ENCODE data around the gene SRM. TPM values are rescaled to one million over a fixed set of nuclear protein-coding genes. Genes with fewer than 3 reads are reported as not detected.
A peak's percentile ranks its signal among the peaks of the same experiment; 100 is the strongest.

The SRM gene
- total and polyA plus RNA-seq, 12 donors, result 35.4 to 158 (median 51.5) TPM

DNA sequence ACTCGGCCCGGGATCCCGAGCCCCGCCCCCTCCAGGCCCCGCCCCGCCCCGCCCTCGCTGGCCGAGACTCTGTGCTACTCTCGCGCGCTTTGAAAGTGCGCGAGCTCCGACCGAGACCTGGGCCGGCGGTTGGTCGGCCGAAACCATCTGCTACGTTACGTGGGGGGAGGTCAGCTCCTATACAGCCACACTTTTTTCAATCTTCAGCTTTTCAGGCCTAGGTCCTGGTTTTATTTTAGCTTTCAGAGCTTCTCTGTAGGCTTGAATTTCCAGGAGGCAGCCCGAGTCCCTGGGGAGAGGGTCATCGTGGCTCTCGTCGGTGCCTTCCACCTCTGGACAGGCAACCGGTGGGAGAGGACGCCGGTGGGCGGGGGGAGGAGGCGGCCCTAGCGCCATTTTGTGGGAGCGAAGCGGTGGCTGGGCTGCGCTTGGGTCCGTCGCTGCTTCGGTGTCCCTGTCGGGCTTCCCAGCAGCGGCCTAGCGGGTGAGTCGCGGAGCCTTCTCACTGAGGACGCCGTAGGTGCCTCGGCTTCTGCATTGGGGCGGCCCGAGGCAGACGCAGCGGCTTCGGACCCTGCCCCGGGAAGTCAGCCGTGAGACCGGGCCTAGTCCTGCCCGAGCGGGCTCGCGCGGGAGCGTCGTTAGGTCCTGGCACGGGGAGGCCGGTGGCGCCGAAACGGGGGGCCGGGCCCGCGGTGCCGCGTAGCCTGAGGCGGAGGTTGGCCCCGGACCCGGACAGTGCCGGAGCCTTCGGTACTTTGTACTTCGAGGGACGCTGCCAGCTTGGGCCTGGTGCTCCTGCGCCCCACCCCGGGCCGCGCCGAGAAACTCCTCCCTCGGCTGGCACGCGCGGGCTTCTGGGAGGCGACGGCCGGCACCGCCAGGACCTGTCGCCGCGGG lies 47.3 kb downstream of the SRM start, which contains the start of gene TARDBP:
TARDBP (plus strand) TSS at position 395 of the 900 bp plus-strand sequence. CDS start 1,074 bp downstream, outside the sequence.
- H3K4me3 ChIP-seq, result peak within 1 kb of the TSS; percentile 75 to 100 (median 88)
- H3K27me3 ChIP-seq, result no peaks in the 10 kb centered on the region
- intact Hi-C loops (cut with DNase I), result loop anchor here in 1 of 10 donors (10.0 kb wide), 1 partner anchor 82 kb away; the partner anchor contains the start of gene EXOSC10
- H3K9me3 ChIP-seq, result no peaks in the 10 kb centered on the region
- DNase-seq (peak; percentile 90 to 91), ATAC-seq (peak; percentile 96 to 99 (median 98))
- H3K36me3 ChIP-seq, result peaks cover 0 to 41% (median 35%) of the 10 kb centered on the region in 9 donors
- H3K27ac ChIP-seq, result peak within 1 kb of the TSS; percentile 81 to 98 (median 94)
- 0 to 1% methylated on average over 94 of the region's 94 CpGs for WGBS, 2 donors
- H3K4me1 ChIP-seq, result peaks cover 4 to 49% (median 35%) of the 10 kb centered on the region in 9 donors
- TF ChIP-seq, protein P1, sequence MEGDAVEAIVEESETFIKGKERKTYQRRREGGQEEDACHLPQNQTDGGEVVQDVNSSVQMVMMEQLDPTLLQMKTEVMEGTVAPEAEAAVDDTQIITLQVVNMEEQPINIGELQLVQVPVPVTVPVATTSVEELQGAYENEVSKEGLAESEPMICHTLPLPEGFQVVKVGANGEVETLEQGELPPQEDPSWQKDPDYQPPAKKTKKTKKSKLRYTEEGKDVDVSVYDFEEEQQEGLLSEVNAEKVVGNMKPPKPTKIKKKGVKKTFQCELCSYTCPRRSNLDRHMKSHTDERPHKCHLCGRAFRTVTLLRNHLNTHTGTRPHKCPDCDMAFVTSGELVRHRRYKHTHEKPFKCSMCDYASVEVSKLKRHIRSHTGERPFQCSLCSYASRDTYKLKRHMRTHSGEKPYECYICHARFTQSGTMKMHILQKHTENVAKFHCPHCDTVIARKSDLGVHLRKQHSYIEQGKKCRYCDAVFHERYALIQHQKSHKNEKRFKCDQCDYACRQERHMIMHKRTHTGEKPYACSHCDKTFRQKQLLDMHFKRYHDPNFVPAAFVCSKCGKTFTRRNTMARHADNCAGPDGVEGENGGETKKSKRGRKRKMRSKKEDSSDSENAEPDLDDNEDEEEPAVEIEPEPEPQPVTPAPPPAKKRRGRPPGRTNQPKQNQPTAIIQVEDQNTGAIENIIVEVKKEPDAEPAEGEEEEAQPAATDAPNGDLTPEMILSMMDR (IDR thresholded peaks at IDR 0.05), result no peak

Other genes with a start within 250 kb of the SRM start
- gene TARDBP, start 47.4 kb downstream of the SRM start, total RNA-seq, result 100 to 1,000 TPM in 6 of 10 donors, 10 to 100 TPM in 4; 77.4 to 138 (median 108) TPM
- gene TARDBP, start 47.4 kb downstream of the SRM start, polyA plus RNA-seq, result 10 to 100 TPM; 66.0 to 96.9 TPM
- gene MASP2, start 12.8 kb downstream of the SRM start, total RNA-seq, result not detected
- gene MASP2, start 12.8 kb downstream of the SRM start, polyA plus RNA-seq, result under 1 TPM in 1 of 2 donors, not detected in 1; 0.01 TPM
- gene EXOSC10, start 39.9 kb upstream of the SRM start, total RNA-seq, result 10 to 100 TPM; 18.4 to 26.5 (median 21.4) TPM
- gene EXOSC10, start 39.9 kb upstream of the SRM start, polyA plus RNA-seq, result 10 to 100 TPM; 20.3 to 34.7 TPM
- 1 to 10 TPM in 3 of 10 donors, under 1 TPM in 5, not detected in 2; 0.17 to 2.3 (median 0.89) TPM for gene ANGPTL7, start 129.3 kb upstream of the SRM start, total RNA-seq
- gene ANGPTL7, start 129.3 kb upstream of the SRM start, polyA plus RNA-seq, result under 1 TPM; 0.15 to 0.28 TPM
- 10 to 100 TPM; 28.3 to 42.7 (median 36.5) TPM for gene MTOR, start 202.5 kb upstream of the SRM start, total RNA-seq
- gene MTOR, start 202.5 kb upstream of the SRM start, polyA plus RNA-seq, result 10 to 100 TPM; 18.7 to 23.2 TPM
- 10 to 100 TPM in 9 of 10 donors, 1 to 10 TPM in 1; 10.0 to 17.4 (median 11.9) TPM for gene UBIAD1, start 213.2 kb upstream of the SRM start, total RNA-seq
- gene UBIAD1, start 213.2 kb upstream of the SRM start, polyA plus RNA-seq, result 10 to 100 TPM in 1 of 2 donors, 1 to 10 TPM in 1; 4.9 to 10.1 TPM

Data from heart right ventricle (tissue), 16 donors.